HG02943 (cell line): Measurements from ENCODE around the gene TINAGL1.

Experiments used
- ATAC-seq: cut with Tn5 transposase; IDR thresholded peaks from one replicate; pipeline ENCODE4 v1.9.1; 2021; ENCODE audit warnings: mild to moderate bottlenecking, low read depth, moderate library complexity; ENCODE audit not compliant: unreplicated experiment

TINAGL1 gene

DNA sequence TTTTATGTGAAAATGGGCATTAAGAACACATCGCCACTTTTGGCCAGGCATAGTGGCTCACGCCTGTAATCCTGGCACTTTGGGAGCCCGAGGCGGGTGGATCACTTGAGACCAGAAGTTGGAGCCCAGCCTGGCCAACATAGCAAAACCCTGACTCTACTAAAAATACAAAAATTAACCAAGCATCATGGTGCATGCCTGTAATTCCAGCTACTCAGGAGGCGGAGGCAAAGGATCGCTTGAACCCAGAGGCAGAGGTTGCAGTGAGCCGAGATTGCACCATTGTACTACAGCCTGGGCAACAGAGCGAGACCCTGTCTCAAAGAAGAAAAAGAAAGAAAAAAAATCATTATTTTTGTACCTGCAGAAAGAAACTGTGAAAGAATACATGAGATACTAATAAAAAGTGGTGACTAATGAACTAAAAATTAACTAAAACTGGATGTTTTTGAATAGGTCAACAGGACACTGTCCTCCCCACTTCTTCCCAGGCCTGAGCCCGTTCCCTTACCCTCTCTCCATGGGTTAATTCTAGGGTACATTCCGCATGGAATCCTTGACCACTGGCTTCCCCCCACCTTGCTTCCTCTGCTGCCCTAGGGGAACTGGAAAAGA lies 8.3 kb upstream of the TINAGL1 start:
- ATAC-seq, result no peak

DNA sequence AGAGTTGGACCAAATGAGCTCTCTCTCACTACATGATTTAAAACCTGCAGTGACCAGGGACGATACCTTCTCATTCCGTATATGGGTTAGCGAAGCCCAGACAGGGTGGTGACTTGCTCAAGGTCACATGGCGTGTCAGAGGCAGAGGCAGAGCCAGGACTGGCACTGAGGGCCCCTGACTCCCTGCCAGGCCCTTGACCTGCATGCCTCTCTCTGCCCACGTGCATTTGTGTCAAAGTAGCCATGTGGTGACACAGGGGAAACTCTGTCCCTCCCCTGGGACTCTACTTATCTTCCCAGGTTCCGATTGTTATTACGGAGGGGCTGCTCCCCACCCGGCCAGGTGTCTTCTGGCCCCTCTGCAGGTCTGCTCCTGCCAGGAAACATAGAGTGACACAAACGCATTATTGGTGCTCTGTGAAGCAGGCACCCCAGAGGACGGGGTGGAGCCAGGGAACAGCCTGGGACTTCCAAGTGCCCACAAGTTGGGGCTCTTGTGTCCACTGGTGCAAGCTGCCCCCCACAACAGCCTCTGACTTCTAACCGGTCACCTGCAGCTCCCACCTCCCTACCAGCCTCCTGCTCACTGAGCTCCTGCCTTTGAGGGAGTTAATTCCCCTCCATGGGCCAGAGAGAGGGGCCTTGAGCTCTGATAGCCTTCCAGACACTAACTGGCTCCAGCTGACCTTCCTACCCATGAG lies 7.3 kb upstream of the TINAGL1 start:
- no peak for ATAC-seq

GRCh38 chr1:31569596-31570173 lies 6.6 kb upstream of the TINAGL1 start:
- no peak for ATAC-seq

DNA sequence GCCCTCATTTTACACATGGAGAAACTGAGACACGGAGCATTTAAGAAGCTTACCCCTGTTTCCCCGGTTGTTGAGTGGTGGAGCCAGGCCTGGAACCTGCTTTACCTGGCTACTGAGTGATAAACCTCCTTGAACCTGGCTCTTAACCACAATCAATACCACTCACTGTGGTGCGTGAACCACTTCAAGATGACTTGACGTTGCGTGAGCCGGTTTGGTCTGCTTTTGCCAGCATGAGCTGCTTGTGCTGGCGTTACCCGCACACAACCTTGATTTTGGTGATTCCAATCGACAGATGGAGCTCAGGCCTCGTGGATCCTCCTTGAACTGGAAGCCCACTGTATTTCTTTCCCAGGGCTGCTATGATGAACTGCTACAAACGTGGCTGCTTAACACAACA lies 6.1 kb upstream of the TINAGL1 start:
- ATAC-seq, result no peak

GRCh38 chr1:31570906-31571305 lies 5.4 kb upstream of the TINAGL1 start:
- ATAC-seq, result no peak

- no peak for ATAC-seq
Observed at GRCh38 chr1:31571340-31572295, 4.7 kb upstream of the TINAGL1 start.

DNA sequence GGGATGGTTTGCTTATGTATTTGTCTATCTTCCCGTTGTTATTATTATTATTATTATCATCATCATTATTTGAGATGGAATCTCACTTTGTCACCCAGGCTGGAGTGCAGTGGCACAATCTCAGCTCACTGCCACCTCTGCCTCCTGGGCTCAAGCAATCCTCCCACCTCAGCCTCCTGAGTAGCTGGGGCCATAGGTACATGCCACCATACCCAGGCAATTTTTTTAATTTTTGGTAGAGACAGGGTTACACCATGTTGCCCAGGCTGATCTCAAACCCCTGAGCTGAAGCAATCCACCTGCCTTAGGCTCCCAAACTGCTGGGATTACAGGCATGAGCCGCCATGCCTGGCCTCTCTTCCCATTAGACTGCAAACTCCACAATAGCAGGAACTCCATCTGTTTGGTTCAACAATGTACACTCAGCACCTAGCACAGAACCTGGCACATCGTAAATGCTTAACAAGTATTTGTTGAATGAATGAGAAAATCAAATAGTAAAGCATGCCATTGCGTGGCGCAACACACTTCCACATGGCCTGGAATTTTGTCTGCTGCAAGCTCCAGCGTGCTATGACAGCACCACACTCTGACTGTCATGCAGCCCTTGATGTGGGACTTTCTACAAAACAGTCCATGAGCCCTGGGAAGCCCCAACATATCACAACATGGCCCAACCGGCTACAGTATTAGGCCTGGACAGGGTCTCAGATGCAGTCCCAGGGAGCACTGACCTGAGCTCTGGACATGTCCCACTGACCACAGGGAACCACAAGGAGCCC lies 3.8 kb upstream of the TINAGL1 start:
- no peak for ATAC-seq

GRCh38 chr1:31573261-31573660 lies 3.1 kb upstream of the TINAGL1 start:
- ATAC-seq, result no peak

- no peak for ATAC-seq
Observed at GRCh38 chr1:31574749-31575368, 1.5 kb upstream of the TINAGL1 start.

- ATAC-seq, result no peak
Observed at GRCh38 chr1:31575369-31576140, 760 bp upstream of the TINAGL1 start.

DNA sequence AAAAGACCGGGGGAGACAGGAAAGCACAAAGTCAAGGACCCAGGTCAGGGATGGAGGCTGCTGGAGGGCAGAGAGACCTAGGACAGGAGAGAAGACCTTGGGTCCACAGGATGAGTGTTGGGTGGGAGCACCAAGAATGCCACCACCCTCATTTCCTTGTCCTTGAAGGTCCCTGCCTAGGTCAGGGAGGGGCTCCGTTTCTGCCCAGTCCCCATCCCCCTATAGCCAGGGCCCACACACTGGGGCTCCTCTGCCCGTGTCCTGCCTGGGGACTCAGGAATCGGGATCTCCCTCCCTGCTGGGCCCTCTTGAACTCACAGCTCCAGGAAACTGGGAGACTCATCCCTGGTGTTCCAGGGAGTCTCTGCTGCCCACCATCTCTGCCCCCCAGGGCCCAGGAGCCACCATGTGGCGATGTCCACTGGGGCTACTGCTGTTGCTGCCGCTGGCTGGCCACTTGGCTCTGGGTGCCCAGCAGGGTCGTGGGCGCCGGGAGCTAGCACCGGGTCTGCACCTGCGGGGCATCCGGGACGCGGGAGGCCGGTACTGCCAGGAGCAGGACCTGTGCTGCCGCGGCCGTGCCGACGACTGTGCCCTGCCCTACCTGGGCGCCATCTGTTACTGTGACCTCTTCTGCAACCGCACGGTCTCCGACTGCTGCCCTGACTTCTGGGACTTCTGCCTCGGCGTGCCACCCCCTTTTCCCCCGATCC lies 584 bp downstream of the TINAGL1 start:
- no peak for ATAC-seq

DNA sequence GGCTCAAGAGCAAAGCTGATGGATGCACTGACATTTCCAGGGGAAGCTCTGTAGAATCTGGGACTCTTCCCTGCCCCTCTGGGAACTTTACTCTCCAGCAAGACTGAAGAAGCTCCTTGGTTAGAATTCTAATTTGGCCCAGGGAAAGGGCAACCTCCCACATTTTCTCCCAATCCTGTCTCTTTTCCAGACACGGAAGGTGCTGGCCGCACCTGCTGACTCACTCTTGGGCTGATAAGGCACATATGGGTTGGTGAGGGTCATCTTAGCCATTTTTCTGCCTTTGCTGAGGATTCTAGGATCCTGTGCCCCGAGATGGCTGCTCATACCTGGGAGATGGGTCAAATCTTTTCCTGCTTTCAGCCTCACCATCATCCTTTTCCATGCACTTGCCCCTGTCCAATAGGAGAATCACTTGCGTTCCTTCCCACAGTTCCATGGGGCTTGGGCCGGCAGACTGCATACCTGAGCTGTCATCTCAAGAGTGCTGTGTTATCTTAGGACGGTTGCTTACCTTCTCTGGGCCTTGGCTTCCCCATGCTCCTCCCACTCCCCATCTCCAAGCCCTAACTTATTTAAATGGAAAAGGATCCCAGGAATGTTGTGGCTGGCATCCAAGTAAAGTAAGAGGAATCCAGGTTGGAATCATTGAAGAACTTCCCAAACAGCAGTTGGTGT lies 1.3 kb downstream of the TINAGL1 start:
- no peak for ATAC-seq

GRCh38 chr1:31579374-31579773 lies 3.1 kb downstream of the TINAGL1 start:
- no peak for ATAC-seq

GRCh38 chr1:31580513-31580870 lies 4.2 kb downstream of the TINAGL1 start:
- no peak for ATAC-seq

DNA sequence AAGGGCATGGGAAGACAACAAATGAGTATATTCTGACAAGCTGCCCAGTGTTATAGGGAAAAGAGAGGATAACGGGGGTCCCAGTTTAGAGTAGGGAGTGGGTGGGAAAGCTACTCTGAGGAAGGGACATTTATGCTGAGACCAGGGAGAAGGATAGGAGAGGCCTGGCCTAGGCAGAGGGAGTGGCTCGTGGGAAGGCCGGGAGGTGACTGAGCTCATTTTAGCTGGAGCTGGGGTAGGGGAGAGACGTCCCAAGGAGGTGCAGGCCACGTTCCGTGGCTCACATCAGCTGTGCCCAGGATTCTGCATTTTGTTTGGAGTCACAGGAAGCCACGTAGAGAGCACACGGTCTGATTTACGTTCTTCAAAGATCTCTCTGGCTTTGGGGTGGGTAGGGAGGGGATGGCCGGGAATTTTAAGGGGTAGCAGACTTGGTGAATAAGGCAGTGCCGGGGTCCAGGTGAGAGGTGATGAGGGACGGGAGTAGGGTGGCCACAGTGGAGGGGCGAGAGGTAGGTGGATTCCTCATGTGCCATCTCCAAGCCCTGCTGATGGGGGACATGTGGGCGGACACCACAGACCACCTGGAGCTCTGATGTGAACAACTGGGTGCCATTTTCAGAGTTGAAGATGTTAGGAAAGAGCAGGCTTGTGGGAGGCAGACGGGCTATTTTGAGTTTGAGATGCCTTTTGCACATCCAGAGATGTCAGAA lies 4.7 kb downstream of the TINAGL1 start:
- ATAC-seq, result no peak

DNA sequence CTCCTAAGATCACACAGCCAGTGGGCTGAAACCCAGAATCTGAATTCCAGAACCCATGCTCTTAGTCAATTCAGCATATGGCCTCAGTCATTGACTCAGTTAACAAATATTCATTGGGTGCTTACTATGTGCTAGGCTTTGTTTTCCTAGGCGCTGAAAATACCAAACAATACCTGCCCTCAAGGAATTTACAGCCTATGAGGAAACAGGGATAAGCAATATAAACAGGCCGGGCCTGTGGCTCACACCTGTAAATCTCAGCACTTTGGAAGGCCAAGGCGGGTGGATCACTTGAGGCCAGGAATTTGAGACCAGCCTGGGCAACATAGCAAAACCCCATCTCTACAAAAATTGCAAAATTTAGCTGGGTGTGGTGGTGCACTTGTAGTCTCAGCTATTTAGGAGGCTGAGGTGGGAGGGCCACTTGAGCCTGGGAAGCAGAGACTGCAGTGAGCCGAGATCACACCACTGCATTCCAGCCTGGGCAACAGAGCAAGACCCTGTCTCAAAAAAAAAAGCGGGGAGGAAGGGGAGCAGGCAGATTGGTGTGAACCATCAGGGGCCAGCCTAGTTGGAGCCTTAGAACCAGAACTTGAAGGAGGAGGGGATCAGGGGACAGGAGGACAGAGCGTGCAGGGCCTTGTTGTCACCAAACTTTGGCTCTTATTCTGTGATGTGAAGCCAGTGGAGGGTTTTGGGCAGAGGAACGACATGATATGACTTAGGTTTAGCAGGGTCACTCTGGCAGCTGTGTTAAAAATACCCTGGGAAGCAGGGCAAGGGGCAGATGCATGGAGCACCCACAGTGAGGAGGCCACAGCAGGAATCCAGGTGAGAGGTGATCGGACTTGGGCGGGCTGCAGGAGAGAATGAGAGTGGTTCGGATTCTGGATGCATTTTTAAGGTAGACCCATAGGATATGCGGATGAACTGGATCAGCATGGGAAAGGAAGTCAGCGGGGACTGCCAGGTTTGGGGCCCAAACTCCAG lies 5.8 kb downstream of the TINAGL1 start:
- ATAC-seq, result no peak
